G401.6 (cell line): ENCODE measurements around the gene BTBD6.

ENCODE experiments used
- FAIRE-seq: peaks from 2 replicates; lab custom pipeline; 2012; peaks lifted over from hg19 to GRCh38; lab: Jason Lieb, UNC

BTBD6 gene

GRCh38 chr14:105248368-105249181, at the start of gene BTBD6:
Gene BTBD6, plus strand, starts transcription at chr14:105248533. Its CDS starts 179 bp downstream, at chr14:105248712.
- no peak for FAIRE-seq

- no peak for FAIRE-seq
Measured at GRCh38 chr14:105198588-105198987, 49.7 kb upstream of the BTBD6 start.

GRCh38 chr14:105199093-105199492, 49.2 kb upstream of the BTBD6 start:
- FAIRE-seq: no peak

- no peak for FAIRE-seq
Measured at GRCh38 chr14:105200074-105200473, 48.3 kb upstream of the BTBD6 start.

- FAIRE-seq: no peak
Measured at GRCh38 chr14:105200641-105201040, 47.7 kb upstream of the BTBD6 start.

GRCh38 chr14:105201156-105201924, 47.0 kb upstream of the BTBD6 start:
- FAIRE-seq: no peak

GRCh38 chr14:105201925-105202513, 46.3 kb upstream of the BTBD6 start:
- no peak for FAIRE-seq

GRCh38 chr14:105203057-105203531, 45.2 kb upstream of the BTBD6 start:
- no peak for FAIRE-seq

GRCh38 chr14:105203701-105204100, 44.6 kb upstream of the BTBD6 start:
- no peak for FAIRE-seq

GRCh38 chr14:105204206-105204930, 44.0 kb upstream of the BTBD6 start:
- FAIRE-seq: no peak

- FAIRE-seq: no peak
Measured at GRCh38 chr14:105204931-105205672, 43.2 kb upstream of the BTBD6 start.

GRCh38 chr14:105205673-105206208, 42.6 kb upstream of the BTBD6 start:
- no peak for FAIRE-seq

GRCh38 chr14:105206873-105207272, 41.5 kb upstream of the BTBD6 start:
- FAIRE-seq: no peak

GRCh38 chr14:105207460-105207901, 40.9 kb upstream of the BTBD6 start:
- no peak for FAIRE-seq

GRCh38 chr14:105207996-105208737, 40.2 kb upstream of the BTBD6 start:
- no peak for FAIRE-seq

- no peak for FAIRE-seq
Measured at GRCh38 chr14:105208738-105209075, 39.6 kb upstream of the BTBD6 start.

GRCh38 chr14:105209091-105209490, 39.2 kb upstream of the BTBD6 start:
- FAIRE-seq: no peak

- no peak for FAIRE-seq
Measured at GRCh38 chr14:105209646-105210045, 38.7 kb upstream of the BTBD6 start.

- FAIRE-seq: no peak
Measured at GRCh38 chr14:105210266-105211025, 37.9 kb upstream of the BTBD6 start.
